Urinary bladder (tissue), 4 donors: Measurements from ENCODE around the gene MAGI1. TPM values are rescaled to one million over a fixed set of nuclear protein-coding genes. Genes with fewer than 3 reads are reported as not detected.
"Not testable (repeated sequence)": the region's sequence is repeated elsewhere in the genome, so short reads cannot be mapped to it uniquely, and the experiment has no call there.

Experiments used
- DNase-seq: peaks from one replicate; pipeline ENCODE4 v3.0.0-alpha.2; 2015; ENCODE audit errors: extremely low spot score
- H3K27ac ChIP-seq: one replicate; pipeline ENCODE4 v1.5.1; 2013; ENCODE audit warnings: low read depth, mild to moderate bottlenecking, moderate library complexity
- H3K36me3 ChIP-seq: one replicate; pipeline ENCODE4 v1.6.1; 2013; ENCODE audit warnings: mild to moderate bottlenecking, moderate library complexity; ENCODE audit not compliant: insufficient read depth
- H3K4me1 ChIP-seq: one replicate; pipeline ENCODE4 v1.6.1; 2013; ENCODE audit warnings: mild to moderate bottlenecking, moderate library complexity; ENCODE audit not compliant: insufficient read depth
- H3K4me3 ChIP-seq: one replicate; pipeline ENCODE4 v1.5.1; 2013; ENCODE audit warnings: low read depth, low read length
- WGBS: extraction: QIAGEN DNeasy Blood & Tissue Kit; methylation state at CpG from one replicate; pipeline ENCODE4 v1.1.7; 2013; 5-methylcytosine and 5-hydroxymethylcytosine counted together
- polyA plus RNA-seq: library from polyadenylated mRNA; stranded (reverse); fragments of 200-250 nt; gene quantifications from one replicate; pipeline ENCODE4 v1.2.3, GENCODE V29; 2013
- total RNA-seq: library from RNA; depleted of rRNA; stranded (reverse); fragments of >200 nt; gene quantifications from one replicate; pipeline ENCODE4 v1.2.3, GENCODE V29; 2014
- donor health status: healthy with polysubstance abuse.
- donor health status: healthy.

MAGI1 gene
- total and polyA plus RNA-seq, 2 donors, result 9.7 to 46.7 TPM

- H3K4me1 ChIP-seq, result no peaks in the 10 kb centered on the region
- H3K27ac ChIP-seq, result no peak overlapping the region
- DNase-seq, result no peak
- no peaks in the 10 kb centered on the region for H3K36me3 ChIP-seq
- H3K4me3 ChIP-seq, result no peak overlapping the region
- WGBS, result 94% methylated on average over 7 of the region's 7 CpGs
Measured at GRCh38 chr3:65730449-65730848, 308.3 kb downstream of the MAGI1 start.

- Histone ChIP-seq H3K27ac (no peak overlapping the region), H3K4me1 (no peaks in the 10 kb centered on the region), H3K4me3 (no peak overlapping the region), H3K36me3 (no peaks in the 10 kb centered on the region)
- no peak for DNase-seq
Measured at GRCh38 chr3:65729973-65730372, 308.7 kb downstream of the MAGI1 start.

GRCh38 chr3:65729555-65729954 is 309.2 kb downstream of the MAGI1 start:
- 14% methylated on average over 2 of the region's 2 CpGs for WGBS
- H3K36me3 ChIP-seq, result no peaks in the 10 kb centered on the region
- no peaks in the 10 kb centered on the region for H3K4me1 ChIP-seq
- peak; percentile 59 for DNase-seq
- H3K4me3 ChIP-seq, result no peak overlapping the region
- no peak overlapping the region for H3K27ac ChIP-seq

- DNase-seq, result no peak
- 65% methylated on average over 2 of the region's 2 CpGs for WGBS
- no peak overlapping the region for H3K4me3 ChIP-seq
- no peaks in the 10 kb centered on the region for H3K36me3 ChIP-seq
- H3K27ac ChIP-seq, result no peak overlapping the region
- no peaks in the 10 kb centered on the region for H3K4me1 ChIP-seq
Measured at GRCh38 chr3:65728138-65728537, 310.6 kb downstream of the MAGI1 start.

- Histone ChIP-seq H3K4me3 (no peak overlapping the region), H3K4me1 (no peaks in the 10 kb centered on the region), H3K36me3 (no peaks in the 10 kb centered on the region), H3K27ac (no peak overlapping the region)
- WGBS, result 67% methylated on average over 1 of the region's 1 CpG
- no peak for DNase-seq
Measured at GRCh38 chr3:65723985-65724384, 314.7 kb downstream of the MAGI1 start.

GRCh38 chr3:65723011-65723410 is 315.7 kb downstream of the MAGI1 start:
- DNase-seq, result no peak
- Histone ChIP-seq H3K4me1 (no peaks in the 10 kb centered on the region), H3K36me3 (no peaks in the 10 kb centered on the region), H3K27ac (no peak overlapping the region), H3K4me3 (no peak overlapping the region)
- WGBS, result 93% methylated on average over 3 of the region's 3 CpGs

- Histone ChIP-seq H3K4me3 (no peak overlapping the region), H3K27ac (no peak overlapping the region), H3K4me1 (no peaks in the 10 kb centered on the region), H3K36me3 (no peaks in the 10 kb centered on the region)
- DNase-seq, result no peak
- 93% methylated on average over 4 of the region's 4 CpGs for WGBS
Measured at GRCh38 chr3:65720989-65721737, 317.6 kb downstream of the MAGI1 start.

- not testable (repeated sequence) for DNase-seq, H3K27ac ChIP-seq, H3K36me3 ChIP-seq, H3K4me1 ChIP-seq, H3K4me3 ChIP-seq
- 98% methylated on average over 1 of the region's 1 CpG for WGBS
Measured at GRCh38 chr3:65719639-65720038, 319.1 kb downstream of the MAGI1 start.

GRCh38 chr3:65717676-65718346 is 320.9 kb downstream of the MAGI1 start:
- WGBS, result 93% methylated on average over 4 of the region's 4 CpGs
- Histone ChIP-seq H3K27ac (no peak overlapping the region), H3K36me3 (no peaks in the 10 kb centered on the region), H3K4me1 (no peaks in the 10 kb centered on the region), H3K4me3 (no peak overlapping the region)
- DNase-seq, result no peak

- Histone ChIP-seq H3K4me3 (no peak overlapping the region), H3K36me3 (no peaks in the 10 kb centered on the region), H3K27ac (no peak overlapping the region), H3K4me1 (no peaks in the 10 kb centered on the region)
- WGBS, result 65% methylated on average over 4 of the region's 4 CpGs
- no peak for DNase-seq
Measured at GRCh38 chr3:65716071-65716751, 322.5 kb downstream of the MAGI1 start.

- no peak for DNase-seq
- no peak overlapping the region for H3K4me3 ChIP-seq
- H3K4me1 ChIP-seq, result no peaks in the 10 kb centered on the region
- no peak overlapping the region for H3K27ac ChIP-seq
- H3K36me3 ChIP-seq, result no peaks in the 10 kb centered on the region
- 72% methylated on average over 6 of the region's 6 CpGs for WGBS
Measured at GRCh38 chr3:65714134-65714533, 324.6 kb downstream of the MAGI1 start.

GRCh38 chr3:65713016-65713415 is 325.7 kb downstream of the MAGI1 start:
- H3K27ac ChIP-seq, result no peak overlapping the region
- no peak for DNase-seq
- H3K36me3 ChIP-seq, result no peaks in the 10 kb centered on the region
- no peak overlapping the region for H3K4me3 ChIP-seq
- WGBS, result 56% methylated on average over 1 of the region's 1 CpG
- no peaks in the 10 kb centered on the region for H3K4me1 ChIP-seq

- no peak for DNase-seq
- Histone ChIP-seq H3K4me1 (no peaks in the 10 kb centered on the region), H3K27ac (no peak overlapping the region)
Measured at GRCh38 chr3:65712140-65712539, 326.6 kb downstream of the MAGI1 start.

More at GRCh38 chr3:65712140-65712539, 326.6 kb downstream of the MAGI1 start:
- 73% methylated on average over 5 of the region's 5 CpGs for WGBS
- no peak overlapping the region for H3K4me3 ChIP-seq
- no peaks in the 10 kb centered on the region for H3K36me3 ChIP-seq
